Measurements from ENCODE around the gene MGAT2. TPM values are rescaled to one million over a fixed set of nuclear protein-coding genes. Genes with fewer than 3 reads are reported as not detected.

MGAT2 gene
- total RNA-seq, 2 experiments from 2014 or later = 15.0 to 15.1 TPM

DNA sequence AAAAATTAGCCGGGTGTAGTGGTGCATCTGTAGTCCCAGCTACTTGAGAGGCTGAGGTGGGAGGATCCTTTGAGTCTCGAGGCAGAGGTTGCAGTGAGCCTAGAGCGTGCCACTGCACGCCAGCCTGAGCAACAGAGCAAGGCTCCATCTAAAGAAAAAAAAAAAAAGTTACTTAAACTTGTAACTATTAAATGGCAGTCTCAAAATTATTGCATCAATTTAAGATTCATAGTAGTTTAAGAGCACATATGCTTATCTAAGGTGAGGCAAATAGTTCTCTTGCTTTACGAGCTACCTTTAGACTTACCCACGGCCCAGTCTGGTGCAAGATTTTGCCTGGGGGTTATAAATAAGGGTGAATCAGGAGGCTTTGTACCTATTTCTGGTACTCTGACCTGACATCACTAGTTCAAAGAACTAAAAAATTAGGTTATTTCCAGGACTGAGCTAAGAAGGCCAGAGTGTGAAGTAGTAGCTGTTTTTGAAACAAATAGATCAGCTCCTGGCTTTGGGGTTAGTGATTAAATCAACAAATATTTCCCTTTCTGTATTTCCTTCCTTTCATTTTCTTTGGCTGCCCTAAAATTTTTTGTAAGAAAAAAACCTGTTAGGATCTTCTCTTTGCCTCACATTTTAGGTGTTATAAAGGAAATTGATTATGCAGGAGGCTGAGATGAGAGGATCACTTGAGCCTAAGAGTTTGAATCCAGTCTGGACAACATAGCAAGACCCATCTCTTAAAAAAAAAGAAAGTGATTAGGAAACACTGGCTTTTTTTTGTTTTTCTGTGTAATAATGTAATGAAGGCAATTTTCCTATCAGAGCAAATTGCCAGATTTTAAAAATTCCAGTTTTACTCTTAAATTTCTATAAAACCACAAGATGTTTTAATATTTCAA is 3.6 kb downstream of the MGAT2 start:
- POLR2A ChIA-PET = interaction anchor here (0.7 to 6.2 kb wide), 7 partner anchors 10 to 193 kb away, joined by 3 to 350 read pairs (median 6); partner anchors contain the start of genes DNAAF2, KLHDC2, LRR1 and RPS29
- DNase-seq (peak in 4 of 14 experiments; percentile 22 to 76 (median 58)), ATAC-seq (ENCODE audit: poor library complexity) (no peak)
- peak overlapping the region; percentile 100 for H3K27ac Mint-ChIP-seq
- CTCF ChIA-PET = interaction anchor here (0.8 to 7.4 kb wide), 5 partner anchors 9 to 908 kb away, joined by 3 to 168 read pairs (median 5); partner anchors contain the start of genes DNAAF2, KLHDC2 and MAP4K5
- Histone ChIP-seq H3K9me3 (ENCODE audit: control insufficient read depth in 1 of 2, insufficient read depth in 1 of 2, low read length in 2 of 2) (no peaks in the 10 kb centered on the region), H3K27me3 (ENCODE audit: control insufficient read depth in 1 of 2, insufficient read depth in 2 of 2, low read length in 2 of 2) (no peaks in the 10 kb centered on the region), H3K27ac (ENCODE audit: low read depth in 1 of 2, low read length in 2 of 2) (peak overlapping the region; percentile 29 to 39), H3K4me1 (ENCODE audit: insufficient read depth, low read length) (peaks cover 24% of the 10 kb centered on the region), H3K36me3 (ENCODE audit: insufficient read depth, low read length) (peaks cover 6% of the 10 kb centered on the region), H3K4me3 (ENCODE audit: low read length) (no peak overlapping the region)
- peaks cover 65% of the 10 kb centered on the region for H3K4me1 Mint-ChIP-seq (ENCODE audit: low read depth)
- H3K36me3 Mint-ChIP-seq (ENCODE audit: low read depth) = peaks cover 38% of the 10 kb centered on the region
- H3K9me3 Mint-ChIP-seq = no peaks in the 10 kb centered on the region
- peak overlapping the region; percentile 99 for H3K4me3 Mint-ChIP-seq
- TF ChIP-seq, protein P1, sequence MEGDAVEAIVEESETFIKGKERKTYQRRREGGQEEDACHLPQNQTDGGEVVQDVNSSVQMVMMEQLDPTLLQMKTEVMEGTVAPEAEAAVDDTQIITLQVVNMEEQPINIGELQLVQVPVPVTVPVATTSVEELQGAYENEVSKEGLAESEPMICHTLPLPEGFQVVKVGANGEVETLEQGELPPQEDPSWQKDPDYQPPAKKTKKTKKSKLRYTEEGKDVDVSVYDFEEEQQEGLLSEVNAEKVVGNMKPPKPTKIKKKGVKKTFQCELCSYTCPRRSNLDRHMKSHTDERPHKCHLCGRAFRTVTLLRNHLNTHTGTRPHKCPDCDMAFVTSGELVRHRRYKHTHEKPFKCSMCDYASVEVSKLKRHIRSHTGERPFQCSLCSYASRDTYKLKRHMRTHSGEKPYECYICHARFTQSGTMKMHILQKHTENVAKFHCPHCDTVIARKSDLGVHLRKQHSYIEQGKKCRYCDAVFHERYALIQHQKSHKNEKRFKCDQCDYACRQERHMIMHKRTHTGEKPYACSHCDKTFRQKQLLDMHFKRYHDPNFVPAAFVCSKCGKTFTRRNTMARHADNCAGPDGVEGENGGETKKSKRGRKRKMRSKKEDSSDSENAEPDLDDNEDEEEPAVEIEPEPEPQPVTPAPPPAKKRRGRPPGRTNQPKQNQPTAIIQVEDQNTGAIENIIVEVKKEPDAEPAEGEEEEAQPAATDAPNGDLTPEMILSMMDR (IDR thresholded peaks at IDR 0.05) = no peak
- no peaks in the 10 kb centered on the region for H3K27me3 Mint-ChIP-seq
- intact Hi-C loops (cut with DNase I, micrococcal nuclease) = loop anchor here in 1 of 2 experiments (5.0 kb wide), 2 partner anchors 493 to 688 kb away; partner anchors contain the start of genes DMAC2L, L2HGDH and VCPKMT

DNA sequence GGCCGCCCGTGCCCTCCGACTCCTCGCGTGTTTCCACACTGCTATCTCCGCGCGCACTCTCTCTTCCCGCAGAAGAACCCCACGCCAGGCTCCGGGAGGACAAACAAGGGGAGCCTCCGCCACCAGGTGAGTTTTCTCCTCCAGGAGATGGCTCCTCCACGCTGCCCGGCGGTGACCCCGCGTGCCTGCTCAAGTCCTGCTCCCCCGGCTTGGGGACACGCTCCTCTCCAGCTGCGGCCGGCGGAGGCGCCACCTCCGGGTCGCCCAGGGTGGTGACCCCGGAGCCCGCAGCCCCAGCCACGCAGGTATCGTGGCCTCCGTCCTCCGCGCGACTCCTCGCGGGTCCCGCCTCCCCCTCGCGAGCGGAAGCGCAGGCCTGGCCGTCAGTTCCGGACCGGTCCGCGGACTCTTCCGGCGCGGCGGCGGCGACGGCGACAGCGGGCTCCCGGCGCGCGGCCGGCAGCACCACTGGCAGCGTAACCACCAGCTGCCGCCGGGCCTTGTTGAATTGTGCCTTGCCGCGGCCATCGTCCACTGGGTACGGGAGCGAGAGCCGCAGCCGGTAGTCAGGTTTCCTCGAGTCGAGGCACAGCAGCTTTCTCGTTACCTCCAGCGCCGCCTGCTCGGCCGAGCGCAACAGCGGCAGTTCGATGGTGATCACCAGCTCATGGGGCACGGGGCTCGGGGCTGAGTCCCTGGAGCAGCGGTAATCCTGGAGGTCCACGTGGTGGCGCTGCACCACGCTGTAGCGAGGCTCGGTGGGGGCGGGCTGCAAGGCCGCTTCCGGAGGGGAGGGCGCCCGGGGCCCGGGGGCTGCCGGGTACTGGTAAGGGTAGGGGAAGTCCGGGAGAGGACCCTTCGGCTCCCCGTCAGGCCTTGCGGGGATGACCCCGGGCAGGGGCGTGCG is 13.3 kb downstream of the MGAT2 start:
- peak; percentile 89 to 97 (median 93) for DNase-seq
- no peaks in the 10 kb centered on the region for H3K9me3 Mint-ChIP-seq
- Histone ChIP-seq H3K4me1 (ENCODE audit: insufficient read depth, low read length) (peaks cover 51% of the 10 kb centered on the region), H3K27me3 (ENCODE audit: control insufficient read depth in 1 of 2, insufficient read depth in 2 of 2, low read length in 2 of 2) (no peaks in the 10 kb centered on the region), H3K4me3 (ENCODE audit: low read length) (peak overlapping the region; percentile 83), H3K9me3 (ENCODE audit: control insufficient read depth in 1 of 2, insufficient read depth in 1 of 2, low read length in 2 of 2) (no peaks in the 10 kb centered on the region), H3K27ac (ENCODE audit: low read depth in 1 of 2, low read length in 2 of 2) (peak overlapping the region; percentile 97 to 99), H3K36me3 (ENCODE audit: insufficient read depth, low read length) (peaks cover 7% of the 10 kb centered on the region)
- intact Hi-C loops (cut with DNase I, micrococcal nuclease) = loop anchor here (1.0 to 5.0 kb wide), 10 partner anchors 13 to 898 kb away; partner anchors contain the start of genes MGAT2 (in 2 of the 2), RPL36AL (in 2 of the 2), RPS29 (in 2 of the 2) and KLHDC1 (in 1 of the 2)
- ChIA-PET POLR2A (interaction anchor here (0.5 to 8.6 kb wide), 32 partner anchors 12 to 678 kb away, joined by 3 to 350 read pairs (median 4); partner anchors contain the start of genes DMAC2L, KLHDC1, KLHDC2 and L2HGDH), CTCF (interaction anchor here (0.6 to 5.2 kb wide), 32 partner anchors 11 to 429 kb away, joined by 3 to 168 read pairs (median 4); partner anchors contain the start of genes KLHDC1, KLHDC2, LRR1 and MGAT2)
- peaks cover 44% of the 10 kb centered on the region for H3K36me3 Mint-ChIP-seq (ENCODE audit: low read depth)
- peaks cover 46% of the 10 kb centered on the region for H3K4me1 Mint-ChIP-seq (ENCODE audit: low read depth)
- peak overlapping the region; percentile 83 for H3K27ac Mint-ChIP-seq
- ATAC-seq (ENCODE audit: poor library complexity) = peak; percentile 82
- TF ChIP-seq, protein P1 (IDR thresholded peaks at IDR 0.05) = peak; percentile 86
- H3K27me3 Mint-ChIP-seq = no peaks in the 10 kb centered on the region
- H3K4me3 Mint-ChIP-seq = peak overlapping the region; percentile 98
